Measurements from ENCODE around the gene KCNJ1. TPM values are rescaled to one million over a fixed set of nuclear protein-coding genes. Genes with fewer than 3 reads are reported as not detected.
A peak's percentile ranks its signal among the peaks of the same experiment; 100 is the strongest.

The KCNJ1 gene
- total RNA-seq, 1 donor from 2014 or later: not detected

DNA sequence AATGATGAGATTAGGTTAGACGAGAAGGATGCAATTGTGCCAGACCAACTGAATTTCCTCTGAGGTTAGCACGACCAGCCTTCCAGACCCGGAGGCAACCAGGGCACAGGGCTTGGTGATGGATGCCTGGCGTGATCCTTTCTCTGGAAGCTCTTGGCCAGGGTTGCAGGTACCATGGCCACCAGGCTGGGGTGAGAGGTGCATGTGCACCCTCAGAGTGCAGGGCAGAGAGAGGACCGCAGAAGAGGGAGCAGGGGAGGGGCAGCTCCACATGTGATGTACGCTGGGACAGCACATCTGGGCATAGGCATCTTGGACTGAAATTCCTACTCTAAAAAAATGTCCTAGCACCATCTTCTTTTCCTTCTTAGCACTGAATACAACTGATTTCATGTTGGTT lies 10.9 kb downstream of the KCNJ1 start:
- Mint-ChIP-seq H3K27me3 (peaks cover 18% of the 10 kb centered on the region), H3K4me3 (ENCODE audit: low read depth) (no peak overlapping the region), H3K27ac (no peak overlapping the region), H3K9me3 (ENCODE audit: low read depth) (no peaks in the 10 kb centered on the region), H3K4me1 (ENCODE audit: low read depth) (peaks cover 14% of the 10 kb centered on the region), H3K36me3 (ENCODE audit: insufficient read depth) (no peaks in the 10 kb centered on the region)
- TF ChIP-seq, protein P1, sequence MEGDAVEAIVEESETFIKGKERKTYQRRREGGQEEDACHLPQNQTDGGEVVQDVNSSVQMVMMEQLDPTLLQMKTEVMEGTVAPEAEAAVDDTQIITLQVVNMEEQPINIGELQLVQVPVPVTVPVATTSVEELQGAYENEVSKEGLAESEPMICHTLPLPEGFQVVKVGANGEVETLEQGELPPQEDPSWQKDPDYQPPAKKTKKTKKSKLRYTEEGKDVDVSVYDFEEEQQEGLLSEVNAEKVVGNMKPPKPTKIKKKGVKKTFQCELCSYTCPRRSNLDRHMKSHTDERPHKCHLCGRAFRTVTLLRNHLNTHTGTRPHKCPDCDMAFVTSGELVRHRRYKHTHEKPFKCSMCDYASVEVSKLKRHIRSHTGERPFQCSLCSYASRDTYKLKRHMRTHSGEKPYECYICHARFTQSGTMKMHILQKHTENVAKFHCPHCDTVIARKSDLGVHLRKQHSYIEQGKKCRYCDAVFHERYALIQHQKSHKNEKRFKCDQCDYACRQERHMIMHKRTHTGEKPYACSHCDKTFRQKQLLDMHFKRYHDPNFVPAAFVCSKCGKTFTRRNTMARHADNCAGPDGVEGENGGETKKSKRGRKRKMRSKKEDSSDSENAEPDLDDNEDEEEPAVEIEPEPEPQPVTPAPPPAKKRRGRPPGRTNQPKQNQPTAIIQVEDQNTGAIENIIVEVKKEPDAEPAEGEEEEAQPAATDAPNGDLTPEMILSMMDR (IDR thresholded peaks at IDR 0.05; ENCODE audit: unreplicated experiment): no peak
- DNase-seq (ENCODE audit: low spot score, unreplicated experiment): no peak

DNA sequence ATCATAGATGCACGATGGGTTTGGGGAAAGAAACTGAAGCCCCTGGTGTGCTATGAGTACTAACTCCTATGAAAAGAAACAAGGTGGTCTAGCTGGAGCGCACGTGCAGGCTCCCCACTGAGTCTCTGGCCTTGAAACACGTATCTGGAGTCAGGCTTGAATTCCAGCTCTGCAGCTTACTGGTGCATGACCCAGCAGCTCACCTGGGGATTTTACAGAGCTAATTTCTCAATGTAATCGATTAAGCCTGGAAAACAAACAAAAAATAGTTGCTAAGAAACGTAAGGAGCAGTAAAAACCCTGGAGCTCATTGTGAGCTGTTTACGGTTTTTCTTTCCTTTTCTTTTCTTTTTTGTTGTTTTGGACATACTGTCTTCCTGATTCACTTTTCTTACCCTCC lies 12.3 kb downstream of the KCNJ1 start:
- TF ChIP-seq, protein P1 (IDR thresholded peaks at IDR 0.05; ENCODE audit: unreplicated experiment): no peak
- no peak overlapping the region for H3K4me3 Mint-ChIP-seq (ENCODE audit: low read depth)

DNA sequence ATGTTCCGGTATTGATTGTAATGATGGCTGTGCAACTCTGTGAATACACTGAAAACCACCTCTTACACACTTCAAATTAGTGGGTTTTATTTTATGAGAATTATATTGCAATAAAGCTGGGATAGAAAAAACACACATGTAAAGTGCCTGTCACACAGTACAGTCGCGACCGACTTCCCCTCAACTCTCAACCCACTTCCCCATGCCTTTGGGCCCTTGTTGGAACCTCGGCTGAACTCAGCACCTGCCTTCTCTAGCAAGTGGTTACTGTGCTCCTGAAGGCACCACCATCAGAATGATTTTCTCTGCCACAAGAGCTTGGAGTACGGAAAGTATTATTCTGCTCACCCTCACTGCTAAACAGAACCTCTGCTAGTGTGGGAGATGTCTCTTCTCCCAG lies 13.5 kb downstream of the KCNJ1 start:
- Mint-ChIP-seq H3K4me3 (ENCODE audit: low read depth) (no peak overlapping the region), H3K36me3 (ENCODE audit: insufficient read depth) (no peaks in the 10 kb centered on the region), H3K9me3 (ENCODE audit: low read depth) (no peaks in the 10 kb centered on the region), H3K27ac (no peak overlapping the region), H3K27me3 (peaks cover 13% of the 10 kb centered on the region), H3K4me1 (ENCODE audit: low read depth) (peaks cover 10% of the 10 kb centered on the region)
- TF ChIP-seq, protein P1 (IDR thresholded peaks at IDR 0.05; ENCODE audit: unreplicated experiment): no peak
- no peak for DNase-seq (ENCODE audit: low spot score, unreplicated experiment)

More for the DNA sequence above, 12.3 kb downstream of the KCNJ1 start:
- Mint-ChIP-seq H3K9me3 (ENCODE audit: low read depth) (no peaks in the 10 kb centered on the region), H3K4me1 (ENCODE audit: low read depth) (peaks cover 10% of the 10 kb centered on the region), H3K27me3 (peaks cover 13% of the 10 kb centered on the region), H3K36me3 (ENCODE audit: insufficient read depth) (no peaks in the 10 kb centered on the region), H3K27ac (no peak overlapping the region)
- DNase-seq (ENCODE audit: low spot score, unreplicated experiment): no peak

DNA sequence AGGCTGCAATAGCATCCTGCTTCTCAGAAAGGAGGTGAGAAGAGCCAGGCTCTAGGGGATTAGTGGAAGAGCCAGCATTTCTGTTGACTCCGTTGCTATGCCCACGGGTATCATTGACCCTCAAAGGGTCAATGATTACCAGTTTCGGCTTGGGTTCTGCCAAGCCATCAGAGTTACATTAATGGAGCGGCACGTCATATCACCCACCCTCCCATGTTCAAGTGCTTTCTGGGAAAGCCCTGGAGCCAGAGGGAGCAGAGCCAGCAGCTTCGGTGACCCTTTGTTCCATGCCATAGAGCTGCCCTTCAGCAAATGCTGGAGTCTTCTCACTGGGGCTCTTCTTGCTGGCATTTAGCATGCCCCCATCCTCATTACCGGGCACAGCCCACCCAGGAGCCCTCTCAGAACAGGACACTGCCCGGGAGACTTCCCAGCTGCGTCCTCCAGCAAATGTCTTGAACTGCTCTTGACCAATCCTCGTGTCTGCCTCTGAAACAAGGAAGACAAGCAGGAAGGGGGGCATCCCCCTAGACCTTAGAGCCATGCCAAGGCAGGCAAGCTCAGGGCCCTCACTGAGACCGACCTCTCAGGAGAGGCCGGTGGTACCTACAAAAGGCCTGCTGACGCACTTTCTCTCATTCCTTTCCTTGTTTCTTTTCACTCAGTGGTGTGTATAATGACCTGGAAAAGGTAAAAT lies 14.6 kb downstream of the KCNJ1 start:
- H3K27ac Mint-ChIP-seq: no peak overlapping the region
- H3K4me1 Mint-ChIP-seq (ENCODE audit: low read depth): peaks cover 10% of the 10 kb centered on the region
- H3K36me3 Mint-ChIP-seq (ENCODE audit: insufficient read depth): no peaks in the 10 kb centered on the region
- no peaks in the 10 kb centered on the region for H3K9me3 Mint-ChIP-seq (ENCODE audit: low read depth)
- DNase-seq (ENCODE audit: low spot score, unreplicated experiment): no peak
- H3K27me3 Mint-ChIP-seq: peaks cover 10% of the 10 kb centered on the region
- TF ChIP-seq, protein P1 (IDR thresholded peaks at IDR 0.05; ENCODE audit: unreplicated experiment): no peak
- H3K4me3 Mint-ChIP-seq (ENCODE audit: low read depth): no peak overlapping the region

DNA sequence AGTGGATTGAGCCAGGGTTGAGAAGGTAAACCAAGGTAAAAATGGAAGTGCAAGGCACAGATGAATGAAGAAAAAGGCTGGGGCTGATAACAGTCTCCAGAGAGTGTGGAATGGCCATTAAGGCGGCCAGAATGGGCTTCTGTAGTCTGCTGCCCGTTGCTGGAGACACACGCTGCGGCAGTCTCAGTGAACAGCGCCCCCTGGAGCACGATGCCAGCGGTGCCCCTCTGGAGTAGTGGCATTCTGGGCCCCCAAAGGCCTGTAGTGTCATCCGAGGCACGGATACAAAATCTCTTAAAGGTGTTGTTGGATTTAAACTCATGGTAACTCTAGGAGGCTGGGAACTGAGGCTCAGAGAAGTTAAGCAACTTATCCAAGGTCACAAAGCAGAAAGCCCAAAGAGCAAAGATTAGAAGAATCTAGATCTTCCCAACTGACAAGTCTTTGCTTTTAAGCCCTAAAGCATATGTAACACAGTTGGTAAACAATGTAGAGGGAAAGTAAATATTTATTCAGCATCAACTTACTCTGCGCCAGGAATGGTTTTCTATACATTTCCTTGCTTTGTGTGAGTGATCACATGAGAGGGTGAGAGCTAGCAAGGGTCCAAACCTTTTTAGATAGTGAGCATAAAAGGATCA lies 18.2 kb downstream of the KCNJ1 start:
- no peak overlapping the region for H3K27ac Mint-ChIP-seq
- peaks cover 4% of the 10 kb centered on the region for H3K27me3 Mint-ChIP-seq
- H3K36me3 Mint-ChIP-seq (ENCODE audit: insufficient read depth): no peaks in the 10 kb centered on the region
- no peaks in the 10 kb centered on the region for H3K9me3 Mint-ChIP-seq (ENCODE audit: low read depth)
- no peaks in the 10 kb centered on the region for H3K4me1 Mint-ChIP-seq (ENCODE audit: low read depth)
- TF ChIP-seq, protein P1 (IDR thresholded peaks at IDR 0.05; ENCODE audit: unreplicated experiment): peak; percentile 77
- peak; percentile 44 for DNase-seq (ENCODE audit: low spot score, unreplicated experiment)
- no peak overlapping the region for H3K4me3 Mint-ChIP-seq (ENCODE audit: low read depth)
